Sigmoid colon (tissue), 7 donors: ENCODE data around the gene ADD3. TPM values are rescaled to one million over a fixed set of nuclear protein-coding genes. Genes with fewer than 3 reads are reported as not detected.

ENCODE experiments used
- DNase-seq: peaks from one replicate; pipeline ENCODE4 v3.0.0-alpha.2; 2019
- H3K27ac ChIP-seq, 4 donors: fragments of 200-600 bp; sonication (generic); one replicate each; pipeline ENCODE4 v1.5.1; 2016 to 2019; ENCODE audit warnings: mild to moderate bottlenecking in 1 of 4
- H3K27me3 ChIP-seq, 3 donors: fragments of 200-600 bp; sonication (generic); one replicate each; pipeline ENCODE4 v1.5.1; 2019; ENCODE audit warnings: mild to moderate bottlenecking in 1 of 3
- H3K36me3 ChIP-seq, 4 donors: fragments of 200-600 bp; sonication (generic); one replicate each; pipeline ENCODE4 v1.5.1; 2016 to 2019
- H3K4me1 ChIP-seq, 4 donors: fragments of 200-600 bp; sonication (generic); one replicate each; pipeline ENCODE4 v1.5.1; 2017 to 2019
- H3K4me3 ChIP-seq, 4 donors: fragments of 200-600 bp; sonication (generic); one replicate each; pipeline ENCODE4 v1.5.1; 2017 to 2019; ENCODE audit warnings: mild to moderate bottlenecking in 2 of 4, moderate library complexity in 1 of 4
- H3K9me3 ChIP-seq, 4 donors: fragments of 200-600 bp in 3 of 4; sonication (generic) in 3 of 4; one replicate each; pipeline versions ENCODE4 v1.5.1 to v1.6.1; 2013 to 2019
- EP300 ChIP-seq, 4 donors: sonication (generic); formaldehyde crosslinking; IDR thresholded peaks; one replicate each; pipeline ENCODE4 v1.6.1; 2017; ENCODE audit warnings: antibody characterized with exemption in 4 of 4
- POLR2A ChIP-seq, 2 donors: fragments of 450-650 bp; IDR thresholded peaks; one replicate each; pipeline ENCODE4 v1.6.1; 2016; ENCODE audit warnings: antibody characterized with exemption in 2 of 2, mild to moderate bottlenecking in 2 of 2, moderate library complexity in 2 of 2
- POLR2AphosphoS5 ChIP-seq, 4 donors: sonication (generic); formaldehyde crosslinking; IDR thresholded peaks; one replicate each; pipeline ENCODE4 v1.6.1; 2017; ENCODE audit warnings: antibody characterized with exemption in 4 of 4
- WGBS, 2 donors: extraction: QIAGEN DNeasy Blood & Tissue Kit; methylation state at CpG; one replicate each; pipeline ENCODE4 v1.1.7; 2013; 5-methylcytosine and 5-hydroxymethylcytosine counted together
- intact Hi-C: fragments of 100-400 bp; cut with DNase I; formaldehyde crosslinking; loops from one replicate; pipeline ENCODE4 v1.15.1; 2023
- polyA plus RNA-seq, 3 donors: library from polyadenylated mRNA; stranded (reverse); fragments of 200-250 nt; gene quantifications; one replicate each; pipeline ENCODE4 v1.2.3, GENCODE V29; 2013
- total RNA-seq, 4 donors: library from RNA; depleted of rRNA; stranded (reverse); fragments of >200 nt; gene quantifications; one replicate each; pipeline ENCODE4 v1.1.0, GENCODE V29; 2016
- TF ChIP-seq, protein P1 (sequence below), 4 experiments: fragments of 450-650 bp in 3 of 4; fragments of 200-600 bp in 1 of 4; IDR thresholded peaks; one replicate each; pipeline ENCODE4 v1.5.1; 2016 to 2019; ENCODE audit warnings: antibody characterized with exemption in 4 of 4, mild to moderate bottlenecking in 3 of 4, moderate library complexity in 2 of 4
- donor health status: healthy with polysubstance abuse.
- donor health status: Bipolar disorder and iron deficiency.
- donor health status: healthy.

ADD3 gene
- total and polyA plus RNA-seq, 7 donors, result 29.6 to 145 (median 91.2) TPM

DNA sequence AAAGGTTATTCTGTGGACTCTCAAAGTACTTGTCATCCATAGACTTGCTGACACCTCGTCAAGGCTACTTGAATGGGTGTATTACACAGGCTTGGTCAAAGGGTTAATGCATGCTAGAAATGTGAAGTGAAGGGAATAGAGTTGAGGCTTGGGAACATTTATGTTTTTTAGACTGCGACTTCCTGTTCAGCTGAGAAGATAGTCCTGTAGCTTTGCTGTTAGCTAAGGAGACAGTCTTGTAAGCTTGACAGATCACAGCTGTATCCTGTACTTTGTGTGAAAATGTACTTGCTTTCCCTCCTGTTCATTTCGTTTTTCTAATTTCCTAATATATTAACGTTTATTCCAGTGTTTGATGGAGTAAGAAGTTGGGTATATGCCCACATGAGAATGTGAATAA is 52.1 kb downstream of the ADD3 start:
- 44 to 65% methylated on average over 4 of the region's 4 CpGs for WGBS, 2 donors
- intact Hi-C loops, result no loop called here
- peak in 2 of 4 donors; percentile 43 to 58 for TF ChIP-seq POLR2AphosphoS5 (IDR thresholded peaks at IDR 0.05)
- TF ChIP-seq, protein P1, sequence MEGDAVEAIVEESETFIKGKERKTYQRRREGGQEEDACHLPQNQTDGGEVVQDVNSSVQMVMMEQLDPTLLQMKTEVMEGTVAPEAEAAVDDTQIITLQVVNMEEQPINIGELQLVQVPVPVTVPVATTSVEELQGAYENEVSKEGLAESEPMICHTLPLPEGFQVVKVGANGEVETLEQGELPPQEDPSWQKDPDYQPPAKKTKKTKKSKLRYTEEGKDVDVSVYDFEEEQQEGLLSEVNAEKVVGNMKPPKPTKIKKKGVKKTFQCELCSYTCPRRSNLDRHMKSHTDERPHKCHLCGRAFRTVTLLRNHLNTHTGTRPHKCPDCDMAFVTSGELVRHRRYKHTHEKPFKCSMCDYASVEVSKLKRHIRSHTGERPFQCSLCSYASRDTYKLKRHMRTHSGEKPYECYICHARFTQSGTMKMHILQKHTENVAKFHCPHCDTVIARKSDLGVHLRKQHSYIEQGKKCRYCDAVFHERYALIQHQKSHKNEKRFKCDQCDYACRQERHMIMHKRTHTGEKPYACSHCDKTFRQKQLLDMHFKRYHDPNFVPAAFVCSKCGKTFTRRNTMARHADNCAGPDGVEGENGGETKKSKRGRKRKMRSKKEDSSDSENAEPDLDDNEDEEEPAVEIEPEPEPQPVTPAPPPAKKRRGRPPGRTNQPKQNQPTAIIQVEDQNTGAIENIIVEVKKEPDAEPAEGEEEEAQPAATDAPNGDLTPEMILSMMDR (IDR thresholded peaks at IDR 0.05), result no peak
- TF ChIP-seq POLR2A (IDR thresholded peaks at IDR 0.05), result no peak
- no peak for TF ChIP-seq EP300 (IDR thresholded peaks at IDR 0.05)
- Histone ChIP-seq H3K4me3 (no peak overlapping the region), H3K9me3 (no peaks in the 10 kb centered on the region), H3K4me1 (peaks cover 0 to 15% (median 7%) of the 10 kb centered on the region in 4 donors), H3K27me3 (no peaks in the 10 kb centered on the region), H3K36me3 (no peaks in the 10 kb centered on the region), H3K27ac (peak overlapping the region in 2 of 4 donors; percentile 46 to 47)
- DNase-seq, result no peak

DNA sequence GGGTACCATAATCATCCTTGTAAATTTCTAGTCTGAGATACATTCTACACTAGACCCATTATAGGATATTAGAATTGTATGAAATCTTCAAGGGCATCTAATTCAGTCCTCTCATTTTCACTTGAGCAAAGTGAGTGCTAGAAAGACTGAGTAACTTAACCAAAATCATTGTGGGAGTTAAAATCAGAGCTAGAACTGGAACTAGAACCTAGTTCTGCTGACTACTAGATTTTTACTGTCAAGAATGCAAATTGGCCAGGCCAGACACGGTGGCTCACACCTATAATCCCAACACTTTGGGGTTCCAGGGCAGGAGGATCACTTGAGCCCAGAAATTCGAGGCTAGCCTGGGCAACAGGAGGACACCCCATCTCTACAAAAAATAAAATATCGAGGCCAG is 53.9 kb downstream of the ADD3 start:
- no peak overlapping the region for H3K27ac ChIP-seq
- TF ChIP-seq EP300 (IDR thresholded peaks at IDR 0.05), result no peak
- TF ChIP-seq POLR2AphosphoS5 (IDR thresholded peaks at IDR 0.05), result no peak
- TF ChIP-seq, protein P1 (IDR thresholded peaks at IDR 0.05), result no peak
- TF ChIP-seq POLR2A (IDR thresholded peaks at IDR 0.05), result no peak
- no peaks in the 10 kb centered on the region for H3K27me3 ChIP-seq
- no peak overlapping the region for H3K4me3 ChIP-seq
- 90 to 95% methylated on average over 3 of the region's 3 CpGs for WGBS, 2 donors
- no peaks in the 10 kb centered on the region for H3K36me3 ChIP-seq
- no peaks in the 10 kb centered on the region for H3K9me3 ChIP-seq
- intact Hi-C loops, result no loop called here
- H3K4me1 ChIP-seq, result peaks cover 0 to 15% (median 7%) of the 10 kb centered on the region in 4 donors
- no peak for DNase-seq

DNA sequence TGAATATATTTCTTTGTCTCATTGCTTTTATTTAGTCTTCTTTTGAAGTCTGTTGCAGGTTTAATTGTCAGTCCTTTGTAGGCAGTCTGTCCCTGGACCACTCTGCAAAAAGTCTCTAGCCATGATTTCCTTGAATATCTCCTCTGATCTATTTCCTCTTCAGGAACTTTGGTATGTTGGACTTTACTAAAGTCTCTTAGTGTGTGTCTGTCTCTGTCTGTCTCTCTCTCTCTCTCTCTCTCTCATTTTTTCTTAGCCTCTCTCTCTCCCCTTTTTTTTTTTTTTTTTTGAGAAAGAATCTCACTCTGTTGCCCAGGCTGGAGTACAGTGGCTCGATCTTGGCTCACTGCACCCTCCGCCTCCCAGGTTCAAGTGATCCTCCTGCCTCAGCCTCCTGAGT is 57.5 kb downstream of the ADD3 start:
- peaks cover 0 to 18% (median 4%) of the 10 kb centered on the region in 4 donors for H3K4me1 ChIP-seq
- H3K4me3 ChIP-seq, result no peak overlapping the region
- TF ChIP-seq POLR2A (IDR thresholded peaks at IDR 0.05), result no peak
- TF ChIP-seq, protein P1 (IDR thresholded peaks at IDR 0.05), result no peak
- TF ChIP-seq EP300 (IDR thresholded peaks at IDR 0.05), result no peak
- no peak for TF ChIP-seq POLR2AphosphoS5 (IDR thresholded peaks at IDR 0.05)
- H3K36me3 ChIP-seq, result no peaks in the 10 kb centered on the region
- no peak overlapping the region for H3K27ac ChIP-seq
- no peak for DNase-seq
- H3K27me3 ChIP-seq, result no peaks in the 10 kb centered on the region
- H3K9me3 ChIP-seq, result no peaks in the 10 kb centered on the region
- intact Hi-C loops, result no loop called here
- WGBS, 2 donors, result 97% methylated on average over 2 of the region's 2 CpGs

DNA sequence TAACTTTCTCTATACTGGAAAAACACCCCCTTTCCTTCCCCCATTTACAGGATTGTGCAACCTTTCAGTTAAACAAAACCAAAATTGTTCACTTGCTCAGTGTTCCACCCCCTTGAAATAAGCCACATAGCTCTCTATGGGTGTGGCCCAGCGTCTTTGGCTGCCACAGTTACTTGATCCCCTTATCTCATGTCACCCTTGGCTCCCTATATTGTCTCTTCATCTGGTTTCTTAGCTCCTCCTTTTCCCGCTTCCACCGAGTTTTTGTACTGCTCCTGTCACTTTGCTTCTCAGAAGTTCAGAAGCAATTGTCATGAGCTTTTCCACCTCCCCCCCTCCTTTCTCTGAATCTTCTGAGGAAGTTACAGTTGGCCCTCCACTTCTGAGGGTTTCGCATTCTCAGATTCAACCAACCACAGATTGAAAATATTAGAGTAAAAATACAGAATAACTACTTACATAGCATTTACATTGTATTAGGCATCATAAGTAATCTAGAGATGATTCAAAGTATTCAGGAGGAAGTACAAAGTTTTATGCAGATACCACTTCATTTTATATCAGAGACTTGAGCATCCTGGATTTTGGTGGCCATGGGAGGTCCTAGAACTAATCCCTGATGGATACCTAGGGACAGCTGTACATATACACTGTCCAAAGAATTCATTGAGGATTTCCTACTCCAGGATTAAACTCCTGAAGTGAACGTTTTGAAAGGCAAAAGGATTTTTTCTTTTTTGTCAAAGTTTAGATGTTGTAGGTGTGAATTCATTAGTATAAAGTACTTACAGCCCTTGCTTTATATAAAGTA is 60.4 kb downstream of the ADD3 start:
- 26 to 40% methylated on average over 5 of the region's 5 CpGs for WGBS, 2 donors
- intact Hi-C loops, result no loop called here
- Histone ChIP-seq H3K27me3 (no peaks in the 10 kb centered on the region), H3K9me3 (no peaks in the 10 kb centered on the region), H3K4me3 (no peak overlapping the region), H3K36me3 (no peaks in the 10 kb centered on the region), H3K4me1 (peaks cover 0 to 15% (median 3%) of the 10 kb centered on the region in 4 donors), H3K27ac (peak overlapping the region; percentile 7 to 44 (median 36))
- TF ChIP-seq, protein P1 (IDR thresholded peaks at IDR 0.05), result no peak
- peak in 1 of 4 donors; percentile 6 for TF ChIP-seq POLR2AphosphoS5 (IDR thresholded peaks at IDR 0.05)
- no peak for DNase-seq
